Measurements from ENCODE around the gene COX20. TPM values are rescaled to one million over a fixed set of nuclear protein-coding genes. Genes with fewer than 3 reads are reported as not detected.

The COX20 gene
- total RNA-seq, 1 donor from 2014 or later: 37.1 TPM

DNA sequence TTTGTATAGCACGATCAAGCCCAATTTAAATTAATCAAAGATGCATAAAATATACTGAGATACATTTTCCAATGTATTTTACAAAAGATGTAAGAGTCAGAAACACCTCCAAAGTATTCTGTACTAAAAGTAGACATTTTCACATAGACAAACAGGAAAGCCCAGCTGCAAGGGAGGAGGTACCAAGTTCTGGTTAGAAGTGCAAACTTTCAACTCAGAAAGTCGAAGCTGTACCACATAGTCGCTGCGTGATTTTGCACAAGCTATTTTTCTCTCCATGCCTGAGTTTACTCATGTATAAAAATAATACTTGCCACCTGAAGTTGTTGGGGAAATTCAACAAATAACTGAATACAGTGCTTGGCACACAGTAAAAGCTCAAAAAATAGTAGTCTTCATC, 34.5 kb downstream of the COX20 start:
- Mint-ChIP-seq H3K4me1 (peaks cover 6% of the 10 kb centered on the region), H3K36me3 (ENCODE audit: low read depth) (no peaks in the 10 kb centered on the region), H3K27me3 (no peaks in the 10 kb centered on the region), H3K4me3 (no peak overlapping the region), H3K9me3 (no peaks in the 10 kb centered on the region), H3K27ac (no peak overlapping the region)
- no peak for DNase-seq
- POLR2A ChIA-PET: interaction anchor here (1.9 kb wide), 1 partner anchor 101 kb away, joined by 11 read pairs; no protein-coding TSS in a partner anchor
- CTCF ChIA-PET: no interaction called here
- ATAC-seq (ENCODE audit: low read depth): no peak
- TF ChIP-seq, protein P1, sequence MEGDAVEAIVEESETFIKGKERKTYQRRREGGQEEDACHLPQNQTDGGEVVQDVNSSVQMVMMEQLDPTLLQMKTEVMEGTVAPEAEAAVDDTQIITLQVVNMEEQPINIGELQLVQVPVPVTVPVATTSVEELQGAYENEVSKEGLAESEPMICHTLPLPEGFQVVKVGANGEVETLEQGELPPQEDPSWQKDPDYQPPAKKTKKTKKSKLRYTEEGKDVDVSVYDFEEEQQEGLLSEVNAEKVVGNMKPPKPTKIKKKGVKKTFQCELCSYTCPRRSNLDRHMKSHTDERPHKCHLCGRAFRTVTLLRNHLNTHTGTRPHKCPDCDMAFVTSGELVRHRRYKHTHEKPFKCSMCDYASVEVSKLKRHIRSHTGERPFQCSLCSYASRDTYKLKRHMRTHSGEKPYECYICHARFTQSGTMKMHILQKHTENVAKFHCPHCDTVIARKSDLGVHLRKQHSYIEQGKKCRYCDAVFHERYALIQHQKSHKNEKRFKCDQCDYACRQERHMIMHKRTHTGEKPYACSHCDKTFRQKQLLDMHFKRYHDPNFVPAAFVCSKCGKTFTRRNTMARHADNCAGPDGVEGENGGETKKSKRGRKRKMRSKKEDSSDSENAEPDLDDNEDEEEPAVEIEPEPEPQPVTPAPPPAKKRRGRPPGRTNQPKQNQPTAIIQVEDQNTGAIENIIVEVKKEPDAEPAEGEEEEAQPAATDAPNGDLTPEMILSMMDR (IDR thresholded peaks at IDR 0.05): no peak
- intact Hi-C loops (cut with micrococcal nuclease): loop anchor here (10.0 kb wide), 1 partner anchor 285 kb away; the partner anchor contains the start of gene KIF26B

DNA sequence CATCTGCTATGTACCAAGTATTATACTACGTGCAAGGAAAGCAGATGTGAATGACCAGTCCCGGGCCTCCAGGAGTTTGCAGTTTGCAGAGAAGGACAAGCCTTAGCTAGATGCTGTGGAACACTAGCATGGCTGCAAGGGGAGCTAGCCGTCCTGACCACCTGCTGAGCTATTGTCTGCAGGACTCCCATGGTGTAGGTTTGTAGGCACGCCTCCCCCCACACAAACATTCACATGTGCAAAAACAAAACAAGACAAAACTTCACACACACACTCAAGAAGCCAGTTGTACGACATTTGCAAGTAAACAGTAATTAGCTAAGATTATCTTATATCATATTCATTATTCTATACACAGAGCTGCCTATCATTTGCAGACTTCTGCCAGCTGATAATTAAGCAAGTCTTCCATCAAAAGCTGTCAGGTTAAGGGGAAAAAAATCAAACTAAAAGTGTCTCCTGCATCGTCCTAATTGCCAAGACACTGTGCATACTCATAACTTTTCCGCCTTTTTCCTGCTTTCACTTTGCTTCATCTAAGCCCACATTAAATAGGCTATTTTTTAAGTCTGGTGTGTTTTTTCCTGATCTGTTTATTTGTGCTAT, 39.6 kb downstream of the COX20 start:
- Mint-ChIP-seq H3K4me1 (peaks cover 5% of the 10 kb centered on the region), H3K9me3 (no peaks in the 10 kb centered on the region), H3K4me3 (no peak overlapping the region), H3K27me3 (peaks cover 4% of the 10 kb centered on the region), H3K36me3 (ENCODE audit: low read depth) (no peaks in the 10 kb centered on the region), H3K27ac (no peak overlapping the region)
- TF ChIP-seq, protein P1 (IDR thresholded peaks at IDR 0.05): no peak
- no peak for DNase-seq
- intact Hi-C loops (cut with micrococcal nuclease): no loop called here
- POLR2A ChIA-PET: no interaction called here
- CTCF ChIA-PET: no interaction called here
- no peak for ATAC-seq (ENCODE audit: low read depth)

DNA sequence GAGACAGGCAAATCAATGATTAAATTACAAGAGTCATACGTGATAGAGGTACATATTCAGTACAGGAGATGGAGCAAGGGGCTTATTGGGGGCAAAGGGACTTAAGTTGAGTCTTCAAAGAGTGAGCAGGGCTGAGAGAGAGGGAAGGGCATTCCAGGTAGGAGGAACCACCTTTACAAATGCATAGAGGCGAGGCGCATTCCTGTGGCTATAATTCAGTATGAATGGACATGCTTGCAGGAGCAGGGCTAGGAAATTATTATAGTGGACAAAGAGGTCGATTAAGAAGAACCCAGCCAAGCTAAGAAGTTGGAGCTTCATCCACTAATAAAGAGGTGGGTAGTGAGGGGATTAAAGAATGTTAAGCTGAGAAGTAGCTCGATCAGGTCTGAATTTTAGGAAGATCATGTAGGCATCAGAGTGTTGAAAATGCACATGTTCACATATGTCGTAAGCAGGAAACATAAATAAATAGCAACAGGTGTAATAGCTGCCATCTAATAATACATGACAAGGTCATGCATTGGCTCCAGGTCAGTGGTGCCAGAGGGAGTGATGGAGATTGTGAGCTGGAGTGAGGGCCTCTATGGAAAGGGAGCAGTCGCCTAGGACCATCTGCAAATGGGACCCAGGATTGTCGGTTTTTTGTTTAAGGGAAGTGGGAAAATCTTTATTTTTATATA, 40.9 kb downstream of the COX20 start:
- DNase-seq (no peak), ATAC-seq (ENCODE audit: low read depth) (no peak)
- ChIA-PET CTCF (no interaction called here), POLR2A (no interaction called here)
- Mint-ChIP-seq H3K27me3 (peaks cover 4% of the 10 kb centered on the region), H3K9me3 (no peaks in the 10 kb centered on the region), H3K4me3 (no peak overlapping the region), H3K27ac (no peak overlapping the region), H3K36me3 (ENCODE audit: low read depth) (no peaks in the 10 kb centered on the region), H3K4me1 (peaks cover 5% of the 10 kb centered on the region)
- TF ChIP-seq, protein P1 (IDR thresholded peaks at IDR 0.05): no peak
- intact Hi-C loops (cut with micrococcal nuclease): no loop called here

DNA sequence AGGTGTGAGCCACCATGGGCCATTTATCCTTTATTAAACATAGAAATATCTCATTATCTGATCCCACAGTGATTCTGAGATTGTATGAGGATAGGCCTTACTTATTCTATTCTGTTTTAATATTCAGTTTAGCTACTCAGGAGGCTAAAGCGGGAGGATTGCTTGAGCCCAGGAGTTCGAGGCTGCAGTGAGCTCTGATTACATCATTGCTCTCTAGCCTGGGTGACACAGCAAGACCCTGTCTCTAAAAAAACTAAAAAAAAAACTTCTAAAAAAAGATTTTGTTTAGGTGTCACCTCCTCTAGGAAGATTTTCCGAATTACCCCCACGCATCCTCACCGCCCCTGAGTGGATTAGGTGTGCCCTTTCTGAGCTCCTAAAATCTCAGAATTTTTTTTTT, 43.2 kb downstream of the COX20 start:
- TF ChIP-seq, protein P1 (IDR thresholded peaks at IDR 0.05): no peak
- intact Hi-C loops (cut with micrococcal nuclease): no loop called here
- peaks cover 5% of the 10 kb centered on the region for H3K4me1 Mint-ChIP-seq

DNA sequence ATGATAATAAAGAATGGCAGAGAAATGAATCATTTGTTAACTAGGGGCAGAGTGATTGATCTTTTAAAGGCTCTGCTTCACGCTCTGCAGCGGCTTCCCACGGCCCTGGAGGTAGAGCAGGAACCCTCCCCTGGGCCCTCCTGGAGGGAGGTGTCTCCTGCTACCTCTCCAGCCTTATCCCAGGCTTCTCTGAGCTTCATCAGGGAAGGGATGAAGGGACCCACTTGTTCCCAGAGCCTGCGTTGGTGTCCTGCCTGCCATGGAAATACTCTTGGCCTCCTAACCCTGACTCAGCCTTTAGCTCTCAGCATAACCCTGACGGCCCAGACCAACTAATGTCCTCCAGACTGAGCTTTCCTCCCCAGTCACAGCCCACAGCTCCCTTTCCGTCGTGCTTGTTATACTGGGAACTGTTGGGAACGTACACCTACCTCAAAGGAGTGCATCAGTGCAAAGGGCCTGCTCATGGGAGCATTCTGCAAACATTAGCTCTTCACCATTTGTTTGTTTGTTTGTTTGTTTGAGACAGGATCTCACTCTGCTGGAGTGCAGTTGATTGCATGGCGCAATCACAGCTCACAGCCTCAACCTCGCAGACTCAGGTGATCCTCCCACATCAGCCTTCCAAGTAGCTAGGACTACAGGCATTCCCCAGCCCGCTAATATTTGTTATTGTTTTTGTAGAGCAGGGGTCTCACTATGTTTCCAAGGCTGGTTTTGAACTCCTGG, 46.3 kb downstream of the COX20 start:
- ATAC-seq (ENCODE audit: low read depth): no peak
- POLR2A ChIA-PET: no interaction called here
- intact Hi-C loops (cut with micrococcal nuclease): no loop called here

More for the DNA sequence above, 43.2 kb downstream of the COX20 start:
- no peak overlapping the region for H3K4me3 Mint-ChIP-seq
- H3K27me3 Mint-ChIP-seq: peaks cover 4% of the 10 kb centered on the region
- no peak for DNase-seq
- ChIA-PET POLR2A (no interaction called here), CTCF (interaction anchor here (0.8 kb wide), 1 partner anchor 14 kb away, joined by 3 read pairs; the partner anchor contains the start of gene HNRNPU)
- no peak for ATAC-seq (ENCODE audit: low read depth)
- no peaks in the 10 kb centered on the region for H3K9me3 Mint-ChIP-seq
- no peaks in the 10 kb centered on the region for H3K36me3 Mint-ChIP-seq (ENCODE audit: low read depth)
- no peak overlapping the region for H3K27ac Mint-ChIP-seq

More for the DNA sequence above, 46.3 kb downstream of the COX20 start:
- no peaks in the 10 kb centered on the region for H3K36me3 Mint-ChIP-seq (ENCODE audit: low read depth)
- DNase-seq: no peak
- no peak overlapping the region for H3K4me3 Mint-ChIP-seq
- TF ChIP-seq, protein P1 (IDR thresholded peaks at IDR 0.05): no peak
- peaks cover 4% of the 10 kb centered on the region for H3K27me3 Mint-ChIP-seq
- CTCF ChIA-PET: no interaction called here
- peaks cover 5% of the 10 kb centered on the region for H3K4me1 Mint-ChIP-seq
- H3K9me3 Mint-ChIP-seq: no peaks in the 10 kb centered on the region
- no peak overlapping the region for H3K27ac Mint-ChIP-seq

Data from activated B cell treated with CpG ODN at 0.5 μM for 24 hours (primary cell).